Glomerular visceral epithelial cell (primary cell): ENCODE results near the gene AP4S1.
"Not testable (repeated sequence)": the region's sequence is repeated elsewhere in the genome, so short reads cannot be mapped to it uniquely, and the experiment has no call there.

Experiments used
- DNase-seq: peaks from one replicate; pipeline ENCODE4 v3.0.0-alpha.2; 2016; ENCODE audit errors: extremely low spot score

AP4S1 gene

DNA sequence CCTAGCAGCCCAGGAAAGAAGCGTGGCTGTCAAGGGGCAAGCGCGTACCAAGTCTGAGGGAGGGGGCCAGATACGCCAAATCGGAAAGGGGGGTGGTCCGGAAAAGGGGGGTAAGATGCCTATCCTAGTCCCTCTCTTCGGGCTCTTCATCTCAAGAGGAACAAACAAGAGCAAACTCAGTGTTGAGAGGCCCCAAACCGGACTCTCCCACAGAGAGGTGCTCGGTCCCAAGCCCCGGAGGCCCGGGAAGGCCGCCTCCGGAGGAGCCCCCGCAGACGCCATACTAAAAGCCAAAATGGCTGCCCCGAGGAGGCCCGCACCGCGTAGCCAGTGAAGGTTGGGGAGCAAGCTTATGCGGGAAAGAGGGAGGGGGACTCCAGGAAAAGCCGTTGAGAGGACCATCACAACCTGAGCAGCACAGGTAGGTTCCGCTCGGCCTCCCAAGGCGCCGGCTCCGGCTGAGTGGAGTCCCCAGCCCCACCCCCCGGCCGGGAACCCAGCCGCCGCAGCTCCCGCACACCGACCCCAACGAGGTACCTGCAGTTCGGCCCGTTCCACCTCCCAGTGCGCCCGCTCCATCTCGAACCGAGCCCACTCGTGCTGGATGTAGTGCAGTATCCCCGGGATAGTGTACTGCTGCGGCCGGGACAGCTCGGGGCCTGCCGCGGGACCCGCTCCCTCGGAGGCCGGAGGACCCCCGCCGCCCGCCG, at the start of gene AP4S1:
AP4S1 (plus strand) TSS at position 283 of the 710 bp plus-strand sequence. CDS start 40,548 bp downstream, outside the sequence.
- peak; percentile 23 for DNase-seq

DNA sequence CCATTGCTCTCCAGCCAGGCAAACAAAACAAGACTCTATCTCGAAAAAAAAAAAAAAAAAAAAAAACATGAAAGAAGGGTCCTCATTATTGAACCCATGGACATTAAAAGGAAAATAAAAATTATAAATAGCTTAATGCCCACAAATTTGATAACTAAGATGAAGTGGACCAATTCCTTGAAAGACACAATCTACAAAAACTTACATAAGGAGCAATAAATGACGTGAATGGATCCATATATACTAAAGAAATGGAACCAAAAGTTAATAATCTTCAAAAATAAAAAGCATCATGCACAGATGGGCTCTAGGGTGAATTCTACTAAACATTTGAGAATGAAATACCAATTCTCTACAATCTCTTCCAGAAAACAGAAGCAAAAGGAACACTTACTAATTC, 47.7 kb upstream of the AP4S1 start:
- no peak for DNase-seq

DNA sequence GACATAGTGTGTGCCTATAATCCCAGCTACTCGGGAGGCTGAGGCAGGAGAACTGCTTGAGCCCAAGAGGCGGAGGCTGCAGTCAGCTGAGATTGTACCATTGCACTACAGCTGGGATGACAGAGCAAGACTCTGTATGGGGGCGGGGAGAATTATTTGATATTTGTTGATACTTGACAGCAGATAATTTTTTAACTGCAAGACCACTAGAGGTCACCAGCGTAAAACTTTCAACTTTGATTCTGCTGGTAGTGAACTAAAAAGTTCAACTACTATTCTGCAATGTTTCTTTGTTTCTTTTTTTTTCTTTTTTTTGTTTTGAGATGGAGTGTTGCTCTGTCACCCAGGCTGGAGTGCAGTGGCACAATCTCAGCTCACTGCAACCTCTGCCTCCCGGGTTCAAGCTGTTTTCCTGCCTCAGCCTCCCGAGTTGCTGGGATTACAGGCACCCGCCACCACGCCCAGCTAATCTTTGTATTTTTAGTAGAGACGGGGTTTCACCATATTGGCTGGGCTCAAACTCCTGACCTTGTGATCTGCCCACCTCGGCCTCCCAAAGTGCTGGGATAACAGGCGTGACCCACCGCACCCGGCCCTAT, 45.2 kb upstream of the AP4S1 start:
- DNase-seq, result peak; percentile 70

DNA sequence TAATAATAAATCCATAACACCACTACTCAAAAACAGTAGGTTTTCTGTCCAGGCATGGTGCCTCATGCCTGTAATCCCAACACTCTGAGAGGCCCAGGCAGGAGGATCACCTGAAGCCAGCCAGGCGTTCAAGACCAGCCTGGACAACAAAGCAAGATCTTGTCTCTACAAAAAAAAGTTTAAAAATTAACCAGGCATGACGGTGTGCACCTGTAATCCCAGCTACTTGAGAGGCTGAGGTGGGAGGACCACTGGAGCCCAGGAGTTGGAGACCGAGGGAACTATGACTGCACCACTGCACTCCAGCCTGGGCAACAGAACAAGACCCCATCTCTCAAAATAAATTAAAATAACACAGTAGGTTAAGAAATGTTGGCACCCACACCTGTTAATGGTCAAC, 44.5 kb upstream of the AP4S1 start:
- no peak for DNase-seq

GRCh38 chr14:30982533-30982932, 42.9 kb upstream of the AP4S1 start:
- no peak for DNase-seq

GRCh38 chr14:30983858-30984257, 41.6 kb upstream of the AP4S1 start:
- no peak for DNase-seq

DNA sequence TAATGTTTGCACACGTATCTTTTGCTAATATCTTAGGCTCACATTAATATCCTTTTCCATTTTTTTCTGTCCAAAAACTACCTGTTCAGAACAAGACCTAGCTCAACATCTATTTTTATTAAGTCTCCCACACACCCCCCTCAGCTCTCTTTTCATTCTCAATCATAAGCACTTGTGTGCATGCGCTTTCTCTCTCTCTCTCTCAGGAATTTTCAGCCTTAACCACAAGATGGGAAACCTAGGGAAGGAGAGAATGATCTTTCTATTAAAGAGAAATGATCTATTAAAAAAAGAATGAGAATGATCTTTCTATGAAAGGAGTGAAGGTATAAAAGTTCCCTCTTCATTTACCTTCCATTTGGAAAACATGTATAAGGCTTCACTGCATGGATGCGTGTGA, 39.7 kb upstream of the AP4S1 start:
- peak; percentile 24 for DNase-seq

- no peak for DNase-seq
Measured at GRCh38 chr14:30988509-30988908, 36.9 kb upstream of the AP4S1 start.

- DNase-seq, result peak; percentile 36
Measured at GRCh38 chr14:30990770-30991169, 34.7 kb upstream of the AP4S1 start.

DNA sequence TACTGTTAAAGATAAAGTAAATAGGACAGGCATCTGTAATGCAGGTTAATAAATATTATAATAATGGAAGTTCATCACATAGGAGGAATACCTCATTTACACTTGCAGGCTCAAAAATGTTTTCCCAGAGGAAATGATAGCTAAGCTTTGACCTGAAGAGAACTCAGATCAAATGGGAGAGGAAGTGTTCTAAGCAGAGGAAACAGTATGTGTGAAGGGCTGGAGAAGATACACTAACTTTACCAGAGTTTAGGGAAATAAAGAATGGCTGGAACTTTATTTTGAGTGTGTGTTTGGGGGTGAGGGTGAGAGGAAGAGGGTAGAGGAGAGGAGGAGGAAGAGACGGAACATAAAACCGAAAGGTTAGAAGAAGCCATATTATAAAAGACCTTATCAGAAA, 34.0 kb upstream of the AP4S1 start:
- no peak for DNase-seq

GRCh38 chr14:30993071-30993470, 32.4 kb upstream of the AP4S1 start:
- DNase-seq, result no peak

DNA sequence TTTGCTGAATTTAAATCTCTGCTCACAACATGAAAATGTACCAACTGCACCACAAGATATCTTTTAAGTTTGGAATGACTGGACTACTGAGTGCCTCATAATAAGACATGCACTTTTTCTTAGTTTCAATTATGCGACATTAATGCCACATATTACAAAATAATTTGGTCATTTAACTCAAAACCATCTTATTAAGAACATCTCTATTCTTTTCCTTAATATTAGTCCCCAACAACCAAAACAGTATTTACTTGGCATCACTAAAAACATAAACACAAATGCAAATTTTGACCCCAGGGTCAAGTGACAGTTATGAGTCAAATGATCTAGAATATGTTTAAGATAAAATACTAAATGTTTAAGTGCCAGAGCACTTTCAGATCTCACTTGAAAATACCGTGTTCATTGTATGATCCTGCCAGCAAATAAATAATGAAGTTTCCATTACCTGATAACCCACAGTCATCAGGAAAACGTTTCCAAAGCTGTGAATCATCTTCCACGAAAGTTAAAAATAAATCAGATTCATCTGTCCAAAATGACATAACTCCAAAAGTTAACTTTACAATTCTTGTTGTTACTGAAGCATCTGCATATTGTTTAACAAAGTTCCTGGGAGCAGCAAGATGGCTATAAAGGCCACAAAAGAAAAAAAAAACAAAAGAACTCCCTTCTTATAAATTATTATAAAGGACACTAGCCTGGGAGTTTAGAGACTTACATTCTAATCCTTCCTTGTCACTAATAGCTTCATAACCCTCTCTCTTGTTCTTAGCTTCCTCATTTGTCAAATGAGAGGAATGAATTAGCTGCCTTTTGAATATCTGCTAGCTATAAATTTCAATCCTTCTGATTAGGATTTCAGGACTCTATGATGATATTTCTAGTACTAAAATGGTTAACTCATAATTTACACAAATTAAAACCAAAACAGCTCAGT, 30.5 kb upstream of the AP4S1 start:
- peak; percentile 17 for DNase-seq

DNA sequence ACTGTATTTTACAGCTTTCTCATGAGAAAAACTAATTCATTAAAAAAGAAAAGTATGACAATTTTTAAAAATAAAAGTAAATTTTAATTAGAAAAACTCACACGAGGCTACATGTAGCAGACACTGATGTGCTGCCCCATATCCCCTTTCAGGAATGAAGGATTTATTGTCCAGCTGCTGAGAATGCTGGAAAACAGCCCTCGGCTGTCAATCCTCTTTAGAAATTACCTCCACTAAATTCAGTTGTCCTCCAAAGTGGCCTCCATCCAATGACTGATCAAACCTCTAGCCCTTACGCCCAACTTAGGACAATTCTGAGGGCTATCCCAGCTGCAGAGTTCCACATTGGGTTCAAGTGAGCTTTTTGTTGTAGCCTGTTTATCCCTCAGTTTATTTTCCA, 29.8 kb upstream of the AP4S1 start:
- no peak for DNase-seq

- DNase-seq, result no peak
Measured at GRCh38 chr14:30996892-30997659, 28.4 kb upstream of the AP4S1 start.

DNA sequence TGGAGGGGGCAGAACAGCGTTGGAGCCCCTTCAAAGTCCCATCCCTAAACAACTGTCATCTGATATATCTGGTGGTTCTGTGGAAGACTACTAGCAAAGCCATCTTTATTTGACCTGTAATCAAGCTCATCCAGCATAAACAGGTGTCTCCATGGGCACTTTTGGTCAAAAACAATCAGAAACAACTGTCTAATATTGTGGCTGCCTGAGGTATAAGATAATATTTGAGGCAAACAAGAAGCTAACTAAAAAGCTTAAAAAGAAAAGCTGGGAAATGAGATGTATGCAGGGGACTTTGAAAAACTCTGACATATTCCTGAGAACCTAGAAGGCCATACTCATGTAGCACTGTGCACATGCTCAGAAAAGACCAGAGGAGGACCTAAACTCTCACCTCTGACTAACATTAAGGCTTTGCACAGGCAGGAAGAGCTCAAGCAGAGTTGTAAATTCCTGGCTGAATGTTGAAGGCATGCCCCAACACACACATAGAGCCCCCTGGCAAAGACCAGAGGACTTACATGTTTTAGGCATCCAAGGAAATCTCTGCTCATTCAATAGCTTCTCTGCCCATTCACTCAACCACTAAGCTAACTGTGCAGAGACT, 27.2 kb upstream of the AP4S1 start:
- DNase-seq, result no peak

GRCh38 chr14:30999038-30999773, 26.2 kb upstream of the AP4S1 start:
- no peak for DNase-seq

GRCh38 chr14:31000629-31001338, 24.7 kb upstream of the AP4S1 start:
- DNase-seq, result no peak

- no peak for DNase-seq
Measured at GRCh38 chr14:31001339-31001658, 24.1 kb upstream of the AP4S1 start.

DNA sequence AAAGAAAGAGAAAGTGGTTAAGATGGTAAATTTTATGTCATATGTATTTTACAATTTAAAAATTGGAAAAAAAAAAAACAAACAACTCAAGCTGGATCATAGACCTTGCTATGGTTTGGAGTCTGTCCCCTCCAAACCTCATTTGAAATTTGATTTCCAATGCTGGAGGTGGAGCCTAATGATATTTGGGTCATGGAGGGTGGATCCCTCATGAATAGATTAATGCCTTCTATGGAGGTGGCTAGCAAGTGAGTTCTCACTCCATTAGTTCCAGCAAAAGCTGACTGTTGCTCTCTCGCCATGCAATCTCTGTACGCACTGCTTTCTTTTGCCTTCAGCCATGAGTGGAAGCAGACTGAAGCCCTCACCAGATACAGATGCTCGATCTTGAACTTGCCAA, 22.2 kb upstream of the AP4S1 start:
- no peak for DNase-seq

GRCh38 chr14:31004007-31004406, 21.4 kb upstream of the AP4S1 start:
- DNase-seq, result not testable (repeated sequence)
